ENCODE measurements around the gene AFM. TPM values are rescaled to one million over a fixed set of nuclear protein-coding genes. Genes with fewer than 3 reads are reported as not detected.

Gene AFM
- total and polyA plus RNA-seq, 7 experiments from 2014 or later, result not detected

DNA sequence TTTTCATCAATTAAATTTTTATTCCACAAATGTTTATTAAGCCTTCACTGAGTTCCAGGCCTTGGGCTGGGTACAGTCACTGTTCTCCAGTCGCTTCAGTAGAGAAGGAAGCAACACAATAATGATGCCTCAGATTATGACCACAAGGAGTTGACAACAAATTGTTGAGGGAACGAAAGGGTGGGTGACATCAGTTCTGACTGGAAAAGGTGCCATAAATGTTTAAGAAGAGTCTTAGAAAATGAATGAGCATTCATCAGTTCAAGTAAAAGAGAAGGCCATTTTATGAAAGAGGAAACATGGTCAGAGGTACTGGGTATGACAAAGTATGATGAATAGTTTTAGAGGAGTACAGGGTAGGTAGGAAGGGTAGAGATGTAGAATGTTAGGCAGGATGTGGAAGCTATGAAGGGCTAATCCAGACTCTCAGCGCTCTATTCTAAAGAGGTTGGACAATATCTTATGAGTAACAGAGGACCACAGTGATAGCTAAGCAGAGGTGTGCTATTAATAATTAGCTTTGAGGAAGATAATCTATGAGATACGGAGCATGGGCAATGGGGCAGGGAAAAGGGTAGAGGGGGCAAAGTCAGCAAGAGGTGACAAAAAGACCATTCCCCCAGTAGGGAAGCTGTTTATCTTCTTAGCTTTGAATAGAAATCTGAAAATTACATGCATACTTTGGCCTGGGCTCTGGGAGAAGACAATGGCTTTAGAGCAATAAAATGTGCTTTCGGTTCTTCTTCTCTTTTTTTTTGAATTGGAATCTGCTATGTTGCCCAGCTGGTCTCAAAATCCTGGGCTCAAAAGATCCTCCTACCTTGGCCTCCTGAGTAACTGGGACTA is 25.1 kb upstream of the AFM start:
- no peak for DNase-seq
- Histone ChIP-seq H3K9me3 (ENCODE audit: control insufficient read depth in 2 of 3, low read length in 3 of 3) (no peaks in the 10 kb centered on the region), H3K27ac (ENCODE audit: low read depth, low read length) (no peak overlapping the region), H3K36me3 (ENCODE audit: control insufficient read depth in 2 of 3, insufficient read depth in 3 of 3, low read length in 3 of 3) (peaks cover 0 to under 1% (median 0%) of the 10 kb centered on the region in 3 experiments), H3K4me3 (ENCODE audit: low read length) (no peak overlapping the region), H3K4me1 (ENCODE audit: control insufficient read depth in 2 of 2, insufficient read depth in 2 of 2, low read length in 2 of 2) (no peaks in the 10 kb centered on the region), H3K27me3 (ENCODE audit: control insufficient read depth in 2 of 2, insufficient read depth in 2 of 2, low read length in 2 of 2) (no peaks in the 10 kb centered on the region)
- intact Hi-C loops (cut with micrococcal nuclease), result no loop called here
- H3K27me3 Mint-ChIP-seq, result peaks cover 0 to 13% (median 9%) of the 10 kb centered on the region in 5 donors
- CTCF ChIA-PET, result no interaction called here
- no peaks in the 10 kb centered on the region for H3K4me1 Mint-ChIP-seq
- peaks cover 0 to 9% (median 0%) of the 10 kb centered on the region in 11 donors for H3K9me3 Mint-ChIP-seq
- H3K36me3 Mint-ChIP-seq, result peaks cover 0 to 5% (median 0%) of the 10 kb centered on the region in 5 donors
- H3K4me3 Mint-ChIP-seq, result no peak overlapping the region
- POLR2A ChIA-PET, result interaction anchor here (0.6 kb wide), 1 partner anchor 500 kb away, joined by 4 read pairs; no protein-coding TSS in a partner anchor
- H3K27ac Mint-ChIP-seq, result no peak overlapping the region
- ATAC-seq, result no peak

DNA sequence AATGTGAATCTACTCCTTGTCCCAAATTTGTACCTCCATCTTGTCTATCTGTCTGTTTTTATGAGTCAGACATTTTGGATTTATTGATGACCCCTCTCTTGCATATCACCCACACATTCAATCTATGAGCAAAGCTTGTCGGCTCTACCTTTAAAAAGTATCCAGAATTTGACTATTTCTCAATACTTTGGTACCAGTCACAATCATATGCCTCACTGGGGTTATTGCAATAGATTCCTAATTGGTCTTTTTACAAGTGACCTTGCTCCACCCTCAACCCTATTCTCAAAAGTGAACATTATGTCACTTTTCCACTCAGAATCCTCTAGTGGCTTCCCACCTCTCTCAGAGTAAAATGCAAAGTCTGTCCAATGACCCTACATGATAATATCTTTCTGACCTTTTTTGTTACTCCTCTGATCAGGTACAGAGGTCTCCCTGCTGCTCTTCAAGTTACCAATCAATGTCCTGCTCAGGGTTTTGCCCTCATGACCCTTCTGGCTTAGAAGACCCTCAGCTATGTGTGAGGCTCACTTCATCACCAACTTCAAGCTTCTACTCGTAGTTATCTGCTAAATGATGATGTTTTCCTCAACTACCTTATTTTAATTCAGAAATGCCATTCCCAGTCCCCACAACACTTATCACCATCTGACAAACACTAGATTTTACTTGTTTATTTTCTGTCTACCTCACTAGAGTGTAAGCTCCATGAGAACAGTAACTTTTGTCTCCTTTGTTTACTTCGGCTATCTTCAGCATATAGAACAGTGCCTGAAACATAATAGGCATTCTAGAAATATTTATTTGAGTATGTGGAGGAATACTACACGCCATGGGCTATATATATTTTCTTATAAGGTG is 23.1 kb upstream of the AFM start:
- DNase-seq, result no peak

DNA sequence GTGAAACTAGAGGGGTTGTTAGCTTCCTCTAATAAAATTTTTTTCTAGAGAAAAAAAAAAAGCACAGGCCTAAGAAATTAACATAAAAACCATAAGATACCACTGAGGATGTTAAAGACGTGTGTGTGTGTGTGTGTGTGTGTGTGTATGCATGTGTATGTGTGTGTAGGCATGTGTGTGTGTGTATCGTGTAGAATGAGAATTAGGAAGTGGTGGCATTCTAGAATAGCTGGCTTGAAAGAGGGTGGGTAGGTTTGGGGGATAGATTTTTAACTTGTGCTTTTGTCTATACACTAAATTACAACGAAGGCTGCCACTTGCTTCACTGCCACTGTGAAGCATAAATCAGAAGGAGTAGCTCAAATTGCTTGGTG is 22.5 kb upstream of the AFM start:
- Histone ChIP-seq H3K4me3 (ENCODE audit: low read length) (no peak overlapping the region), H3K9me3 (ENCODE audit: control insufficient read depth in 2 of 3, low read length in 3 of 3) (no peaks in the 10 kb centered on the region), H3K36me3 (ENCODE audit: control insufficient read depth in 2 of 3, insufficient read depth in 3 of 3, low read length in 3 of 3) (no peaks in the 10 kb centered on the region), H3K27ac (ENCODE audit: low read depth, low read length) (no peak overlapping the region), H3K4me1 (ENCODE audit: control insufficient read depth in 2 of 2, insufficient read depth in 2 of 2, low read length in 2 of 2) (no peaks in the 10 kb centered on the region), H3K27me3 (ENCODE audit: control insufficient read depth in 2 of 2, insufficient read depth in 2 of 2, low read length in 2 of 2) (no peaks in the 10 kb centered on the region)
- Mint-ChIP-seq H3K9me3 (peaks cover 0 to 9% (median 0%) of the 10 kb centered on the region in 11 donors), H3K36me3 (peaks cover 0 to 5% (median 0%) of the 10 kb centered on the region in 5 donors), H3K27ac (no peak overlapping the region), H3K27me3 (peaks cover 0 to 22% (median 12%) of the 10 kb centered on the region in 5 donors), H3K4me1 (no peaks in the 10 kb centered on the region), H3K4me3 (no peak overlapping the region)
- ChIA-PET POLR2A (no interaction called here), CTCF (no interaction called here)
- intact Hi-C loops (cut with micrococcal nuclease), result no loop called here
- ATAC-seq (no peak), DNase-seq (no peak)

More for the DNA sequence above, 23.1 kb upstream of the AFM start:
- no peak overlapping the region for H3K27ac ChIP-seq (ENCODE audit: low read depth, low read length)
- no peaks in the 10 kb centered on the region for H3K4me1 ChIP-seq (ENCODE audit: control insufficient read depth in 2 of 2, insufficient read depth in 2 of 2, low read length in 2 of 2)
- Mint-ChIP-seq H3K4me1 (no peaks in the 10 kb centered on the region), H3K27me3 (peaks cover 0 to 18% (median 9%) of the 10 kb centered on the region in 5 donors), H3K9me3 (peaks cover 0 to 9% (median 0%) of the 10 kb centered on the region in 11 donors), H3K36me3 (peaks cover 0 to 5% (median 0%) of the 10 kb centered on the region in 5 donors), H3K27ac (no peak overlapping the region), H3K4me3 (no peak overlapping the region)
- intact Hi-C loops (cut with micrococcal nuclease), result no loop called here
- ChIA-PET CTCF (no interaction called here), POLR2A (no interaction called here)
- no peak for ATAC-seq
- no peaks in the 10 kb centered on the region for H3K36me3 ChIP-seq (ENCODE audit: control insufficient read depth in 2 of 3, insufficient read depth in 3 of 3, low read length in 3 of 3)
- no peak overlapping the region for H3K4me3 ChIP-seq (ENCODE audit: low read length)
- no peaks in the 10 kb centered on the region for H3K27me3 ChIP-seq (ENCODE audit: control insufficient read depth in 2 of 2, insufficient read depth in 2 of 2, low read length in 2 of 2)
- no peaks in the 10 kb centered on the region for H3K9me3 ChIP-seq (ENCODE audit: control insufficient read depth in 2 of 3, low read length in 3 of 3)

DNA sequence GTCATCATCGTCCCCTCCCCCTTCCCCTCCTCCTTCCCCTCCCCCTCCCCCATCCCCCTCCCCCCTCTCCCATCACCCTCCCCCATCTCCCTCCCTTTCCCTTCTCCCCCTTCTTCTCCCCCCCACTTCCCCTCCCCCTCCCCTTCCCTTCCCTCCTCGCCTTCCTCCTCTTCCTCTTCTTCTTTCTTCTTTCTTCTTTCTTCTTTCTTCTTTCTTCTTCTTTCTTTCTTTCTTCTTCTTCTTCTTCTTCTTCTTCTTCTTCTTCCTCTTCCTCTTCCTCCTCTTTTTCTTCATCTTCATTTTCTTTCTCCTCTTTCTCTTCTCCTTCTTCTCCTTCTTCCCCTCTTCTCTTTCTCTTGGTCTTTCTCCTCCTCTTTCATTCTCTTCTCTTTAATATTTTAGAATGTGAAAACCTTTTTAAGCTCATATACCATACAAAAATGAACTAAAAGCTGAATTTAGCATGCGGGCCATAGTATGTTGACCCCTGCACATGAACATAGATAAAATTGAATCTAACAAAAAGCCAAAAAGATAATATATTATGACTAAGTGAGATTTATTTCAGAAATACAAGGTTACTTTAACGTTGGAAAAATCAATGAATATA is 20.5 kb upstream of the AFM start:
- no peaks in the 10 kb centered on the region for H3K4me1 Mint-ChIP-seq
- no peak overlapping the region for H3K27ac ChIP-seq (ENCODE audit: low read depth, low read length)
- DNase-seq (no peak), ATAC-seq (no peak)
- CTCF ChIA-PET, result interaction anchor here (0.7 kb wide), 1 partner anchor 146 kb away, joined by 3 read pairs; no protein-coding TSS in a partner anchor
- intact Hi-C loops (cut with micrococcal nuclease), result no loop called here
- no peak overlapping the region for H3K4me3 Mint-ChIP-seq
- peaks cover 0 to 5% (median 0%) of the 10 kb centered on the region in 5 donors for H3K36me3 Mint-ChIP-seq
- no peak overlapping the region for H3K27ac Mint-ChIP-seq
- H3K4me1 ChIP-seq (ENCODE audit: control insufficient read depth in 2 of 2, insufficient read depth in 2 of 2, low read length in 2 of 2), result no peaks in the 10 kb centered on the region
- POLR2A ChIA-PET, result no interaction called here
- no peaks in the 10 kb centered on the region for H3K36me3 ChIP-seq (ENCODE audit: control insufficient read depth in 2 of 3, insufficient read depth in 3 of 3, low read length in 3 of 3)
- peaks cover 0 to 22% (median 12%) of the 10 kb centered on the region in 5 donors for H3K27me3 Mint-ChIP-seq
- H3K9me3 Mint-ChIP-seq, result peaks cover 0 to 9% (median 0%) of the 10 kb centered on the region in 11 donors
- no peaks in the 10 kb centered on the region for H3K9me3 ChIP-seq (ENCODE audit: control insufficient read depth in 2 of 3, low read length in 3 of 3)
- no peak overlapping the region for H3K4me3 ChIP-seq (ENCODE audit: low read length)
- H3K27me3 ChIP-seq (ENCODE audit: control insufficient read depth in 2 of 2, insufficient read depth in 2 of 2, low read length in 2 of 2), result no peaks in the 10 kb centered on the region

DNA sequence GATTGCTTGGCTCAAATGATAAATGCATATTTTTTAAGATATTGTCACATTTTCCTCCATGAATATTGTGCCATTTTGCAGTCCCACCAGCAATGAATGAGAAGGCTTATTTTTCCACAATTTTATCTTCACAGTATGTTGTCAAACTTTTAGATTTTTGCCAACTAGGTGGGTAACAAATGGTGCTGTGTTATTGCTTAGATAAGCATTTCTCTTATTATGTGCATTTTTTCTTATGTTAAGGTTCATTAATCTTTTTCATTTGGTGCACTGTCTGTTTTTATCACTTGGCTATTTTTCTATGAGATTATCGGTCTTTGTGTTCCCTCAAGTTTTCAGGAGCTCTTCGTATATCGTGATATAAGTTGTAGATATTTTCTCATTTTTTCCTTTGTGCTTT is 13.4 kb upstream of the AFM start:
- DNase-seq, result no peak
- no peak overlapping the region for H3K4me3 Mint-ChIP-seq
- Histone ChIP-seq H3K27ac (ENCODE audit: low read depth, low read length) (no peak overlapping the region), H3K4me3 (ENCODE audit: low read length) (no peak overlapping the region), H3K27me3 (ENCODE audit: control insufficient read depth in 2 of 2, insufficient read depth in 2 of 2, low read length in 2 of 2) (peaks cover 0 to 3% of the 10 kb centered on the region in 2 donors), H3K36me3 (ENCODE audit: control insufficient read depth in 2 of 3, insufficient read depth in 3 of 3, low read length in 3 of 3) (no peaks in the 10 kb centered on the region), H3K4me1 (ENCODE audit: control insufficient read depth in 2 of 2, insufficient read depth in 2 of 2, low read length in 2 of 2) (no peaks in the 10 kb centered on the region), H3K9me3 (ENCODE audit: control insufficient read depth in 2 of 3, low read length in 3 of 3) (no peaks in the 10 kb centered on the region)
- intact Hi-C loops (cut with micrococcal nuclease), result no loop called here
- POLR2A ChIA-PET, result no interaction called here
- CTCF ChIA-PET, result interaction anchor here (0.6 to 0.7 kb wide), 2 partner anchors 22 to 1166 kb away, joined by 3 read pairs; no protein-coding TSS in a partner anchor
- no peaks in the 10 kb centered on the region for H3K36me3 Mint-ChIP-seq
- no peak overlapping the region for H3K27ac Mint-ChIP-seq
- H3K9me3 Mint-ChIP-seq, result peaks cover 0 to 15% (median 10%) of the 10 kb centered on the region in 11 donors
- no peaks in the 10 kb centered on the region for H3K4me1 Mint-ChIP-seq
- peaks cover 5 to 16% (median 13%) of the 10 kb centered on the region in 5 donors for H3K27me3 Mint-ChIP-seq
- ATAC-seq, result no peak

DNA sequence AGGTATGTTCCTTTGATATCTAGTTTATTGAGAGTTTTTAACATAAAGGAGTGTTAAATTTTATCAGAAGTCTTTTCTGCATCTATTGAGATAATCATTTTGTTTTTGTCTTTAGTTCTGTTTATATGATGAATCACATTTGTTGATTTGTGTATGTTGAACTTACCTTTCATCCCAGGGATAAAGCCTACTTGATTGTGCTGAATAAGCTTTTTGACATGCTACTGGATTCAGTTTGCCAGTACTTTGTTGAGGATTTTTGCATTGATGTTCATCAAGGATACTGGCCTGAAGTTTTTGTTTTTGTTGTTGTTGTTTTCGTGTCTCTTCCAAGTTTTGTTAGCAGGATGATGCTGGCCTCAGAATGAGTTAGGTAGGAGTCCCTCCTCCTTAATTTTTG is 10.8 kb upstream of the AFM start:
- Mint-ChIP-seq H3K27me3 (peaks cover 5 to 25% (median 10%) of the 10 kb centered on the region in 5 donors), H3K36me3 (peaks cover 0 to 1% (median 0%) of the 10 kb centered on the region in 5 donors), H3K4me1 (no peaks in the 10 kb centered on the region), H3K27ac (no peak overlapping the region), H3K4me3 (no peak overlapping the region), H3K9me3 (peaks cover 1 to 25% (median 17%) of the 10 kb centered on the region in 11 donors)
- ChIA-PET CTCF (no interaction called here), POLR2A (no interaction called here)
- DNase-seq (no peak), ATAC-seq (no peak)
- Histone ChIP-seq H3K27me3 (ENCODE audit: control insufficient read depth in 2 of 2, insufficient read depth in 2 of 2, low read length in 2 of 2) (peaks cover 0 to 3% of the 10 kb centered on the region in 2 donors), H3K36me3 (ENCODE audit: control insufficient read depth in 2 of 3, insufficient read depth in 3 of 3, low read length in 3 of 3) (no peaks in the 10 kb centered on the region), H3K4me1 (ENCODE audit: control insufficient read depth in 2 of 2, insufficient read depth in 2 of 2, low read length in 2 of 2) (no peaks in the 10 kb centered on the region), H3K9me3 (ENCODE audit: control insufficient read depth in 2 of 3, low read length in 3 of 3) (no peaks in the 10 kb centered on the region), H3K4me3 (ENCODE audit: low read length) (no peak overlapping the region), H3K27ac (ENCODE audit: low read depth, low read length) (no peak overlapping the region)
- intact Hi-C loops (cut with micrococcal nuclease), result no loop called here

Data from naive thymus-derived CD4-positive, alpha-beta T cell (primary cell).